ENCODE results near the gene EXOC3L2.

DNA sequence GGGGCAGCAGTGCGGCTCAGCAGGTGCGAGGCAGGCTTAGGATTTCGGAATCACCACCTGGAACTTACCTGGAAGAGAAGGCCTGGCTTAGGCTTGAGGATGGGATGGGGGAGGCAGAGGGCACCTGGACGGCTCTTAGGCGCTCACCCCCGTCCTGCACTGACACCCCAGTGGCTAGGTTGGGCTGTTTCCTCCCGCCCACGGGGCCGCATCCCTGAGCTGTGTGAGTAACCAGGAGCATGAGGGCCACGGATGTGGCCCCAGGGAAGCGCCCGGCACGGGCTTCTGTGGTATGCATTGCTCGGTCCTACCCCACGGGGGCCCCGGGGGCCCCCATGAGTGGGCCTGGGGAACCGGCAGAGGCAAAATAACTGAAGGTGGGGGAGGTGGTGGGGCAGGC is 82.1 kb downstream of the EXOC3L2 start:
- TF ChIP-seq, protein P1, sequence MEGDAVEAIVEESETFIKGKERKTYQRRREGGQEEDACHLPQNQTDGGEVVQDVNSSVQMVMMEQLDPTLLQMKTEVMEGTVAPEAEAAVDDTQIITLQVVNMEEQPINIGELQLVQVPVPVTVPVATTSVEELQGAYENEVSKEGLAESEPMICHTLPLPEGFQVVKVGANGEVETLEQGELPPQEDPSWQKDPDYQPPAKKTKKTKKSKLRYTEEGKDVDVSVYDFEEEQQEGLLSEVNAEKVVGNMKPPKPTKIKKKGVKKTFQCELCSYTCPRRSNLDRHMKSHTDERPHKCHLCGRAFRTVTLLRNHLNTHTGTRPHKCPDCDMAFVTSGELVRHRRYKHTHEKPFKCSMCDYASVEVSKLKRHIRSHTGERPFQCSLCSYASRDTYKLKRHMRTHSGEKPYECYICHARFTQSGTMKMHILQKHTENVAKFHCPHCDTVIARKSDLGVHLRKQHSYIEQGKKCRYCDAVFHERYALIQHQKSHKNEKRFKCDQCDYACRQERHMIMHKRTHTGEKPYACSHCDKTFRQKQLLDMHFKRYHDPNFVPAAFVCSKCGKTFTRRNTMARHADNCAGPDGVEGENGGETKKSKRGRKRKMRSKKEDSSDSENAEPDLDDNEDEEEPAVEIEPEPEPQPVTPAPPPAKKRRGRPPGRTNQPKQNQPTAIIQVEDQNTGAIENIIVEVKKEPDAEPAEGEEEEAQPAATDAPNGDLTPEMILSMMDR (conservative IDR thresholded peaks at IDR 0.05; ENCODE audit: low read depth, low read length), result no peak
- no peak for TF ChIP-seq EZH2 (IDR thresholded peaks at IDR 0.05; ENCODE audit: borderline replicate concordance, low read depth, low read length, poor library complexity, severe bottlenecking)

Measured in A673 (cell line).